ENCODE data around the gene ACADM. TPM values are rescaled to one million over a fixed set of nuclear protein-coding genes. Genes with fewer than 3 reads are reported as not detected.
A peak's percentile ranks its signal among the peaks of the same experiment; 100 is the strongest.
"Not testable (repeated sequence)": the region's sequence is repeated elsewhere in the genome, so short reads cannot be mapped to it uniquely, and the experiment has no call there.

The ACADM gene
- total RNA-seq, 2 experiments from 2014 or later, result 47.5 to 49.8 TPM

DNA sequence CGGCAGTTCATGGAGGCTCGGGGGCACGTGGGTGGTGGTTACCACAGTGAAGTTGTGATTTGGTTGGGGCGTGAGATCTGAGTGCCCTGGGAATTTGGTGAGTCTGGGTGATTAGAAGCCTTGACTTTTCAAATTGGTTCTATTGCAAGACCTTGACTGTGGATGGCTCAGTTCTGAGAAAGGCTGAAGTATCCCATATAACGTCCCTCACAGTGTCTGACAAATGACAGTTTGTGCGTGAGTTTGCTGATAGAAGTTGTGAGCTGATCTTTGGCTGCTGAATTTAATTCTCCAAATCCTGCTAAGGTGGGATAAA is 72.7 kb downstream of the ACADM start:
- POLR2A ChIA-PET, result interaction anchor here (0.9 to 4.3 kb wide), 3 partner anchors 10 to 68 kb away, joined by 3 to 52 read pairs (median 4); partner anchors contain the start of gene RABGGTB
- CTCF ChIA-PET, result no interaction called here
- Mint-ChIP-seq H3K27ac (peak overlapping the region; percentile 20), H3K4me1 (ENCODE audit: low read depth) (peaks cover 13% of the 10 kb centered on the region), H3K4me3 (no peak overlapping the region), H3K36me3 (ENCODE audit: low read depth) (peaks cover 49% of the 10 kb centered on the region), H3K9me3 (no peaks in the 10 kb centered on the region), H3K27me3 (no peaks in the 10 kb centered on the region)
- TF ChIP-seq, protein P1, sequence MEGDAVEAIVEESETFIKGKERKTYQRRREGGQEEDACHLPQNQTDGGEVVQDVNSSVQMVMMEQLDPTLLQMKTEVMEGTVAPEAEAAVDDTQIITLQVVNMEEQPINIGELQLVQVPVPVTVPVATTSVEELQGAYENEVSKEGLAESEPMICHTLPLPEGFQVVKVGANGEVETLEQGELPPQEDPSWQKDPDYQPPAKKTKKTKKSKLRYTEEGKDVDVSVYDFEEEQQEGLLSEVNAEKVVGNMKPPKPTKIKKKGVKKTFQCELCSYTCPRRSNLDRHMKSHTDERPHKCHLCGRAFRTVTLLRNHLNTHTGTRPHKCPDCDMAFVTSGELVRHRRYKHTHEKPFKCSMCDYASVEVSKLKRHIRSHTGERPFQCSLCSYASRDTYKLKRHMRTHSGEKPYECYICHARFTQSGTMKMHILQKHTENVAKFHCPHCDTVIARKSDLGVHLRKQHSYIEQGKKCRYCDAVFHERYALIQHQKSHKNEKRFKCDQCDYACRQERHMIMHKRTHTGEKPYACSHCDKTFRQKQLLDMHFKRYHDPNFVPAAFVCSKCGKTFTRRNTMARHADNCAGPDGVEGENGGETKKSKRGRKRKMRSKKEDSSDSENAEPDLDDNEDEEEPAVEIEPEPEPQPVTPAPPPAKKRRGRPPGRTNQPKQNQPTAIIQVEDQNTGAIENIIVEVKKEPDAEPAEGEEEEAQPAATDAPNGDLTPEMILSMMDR (IDR thresholded peaks at IDR 0.05), result no peak
- intact Hi-C loops (cut with micrococcal nuclease), result no loop called here
- ATAC-seq (no peak), DNase-seq (no peak)

DNA sequence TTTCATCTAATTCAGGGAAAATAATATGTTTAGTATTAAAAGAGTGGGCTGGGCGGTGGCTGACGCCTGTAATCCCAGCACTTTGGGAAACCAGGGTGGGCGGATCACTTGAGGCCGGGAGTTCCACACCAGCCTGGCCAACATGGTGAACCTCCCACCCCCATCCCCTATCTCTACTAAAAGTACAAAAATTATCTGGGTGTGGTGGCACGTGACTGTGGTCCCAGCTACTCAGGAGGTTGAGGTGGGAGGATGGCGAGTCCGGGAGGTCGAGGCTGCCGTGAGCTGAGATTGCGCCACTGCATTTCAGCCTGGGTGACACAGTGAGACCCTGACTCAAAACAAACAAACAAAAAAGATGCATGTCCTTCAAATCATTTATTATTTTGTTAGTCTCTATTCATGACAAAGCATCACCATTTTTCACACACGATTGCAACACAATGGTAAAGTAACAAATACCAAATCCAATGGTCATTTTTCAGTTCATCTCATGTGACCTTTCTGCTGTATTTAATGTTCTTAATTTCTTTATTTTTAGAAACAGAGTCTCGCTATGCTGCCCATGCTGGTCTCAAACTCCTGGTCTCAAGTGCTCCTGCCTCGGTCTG is 73.2 kb downstream of the ACADM start:
- TF ChIP-seq, protein P1 (IDR thresholded peaks at IDR 0.05), result no peak
- POLR2A ChIA-PET, result interaction anchor here (0.7 to 4.3 kb wide), 3 partner anchors 11 to 1646 kb away, joined by 3 to 52 read pairs (median 3); partner anchors contain the start of gene RABGGTB
- Mint-ChIP-seq H3K4me1 (ENCODE audit: low read depth) (peaks cover 9% of the 10 kb centered on the region), H3K27ac (peak overlapping the region; percentile 25), H3K36me3 (ENCODE audit: low read depth) (peaks cover 44% of the 10 kb centered on the region), H3K9me3 (no peaks in the 10 kb centered on the region), H3K4me3 (no peak overlapping the region), H3K27me3 (no peaks in the 10 kb centered on the region)
- no peak for DNase-seq
- CTCF ChIA-PET, result no interaction called here
- no peak for ATAC-seq
- intact Hi-C loops (cut with micrococcal nuclease), result no loop called here

DNA sequence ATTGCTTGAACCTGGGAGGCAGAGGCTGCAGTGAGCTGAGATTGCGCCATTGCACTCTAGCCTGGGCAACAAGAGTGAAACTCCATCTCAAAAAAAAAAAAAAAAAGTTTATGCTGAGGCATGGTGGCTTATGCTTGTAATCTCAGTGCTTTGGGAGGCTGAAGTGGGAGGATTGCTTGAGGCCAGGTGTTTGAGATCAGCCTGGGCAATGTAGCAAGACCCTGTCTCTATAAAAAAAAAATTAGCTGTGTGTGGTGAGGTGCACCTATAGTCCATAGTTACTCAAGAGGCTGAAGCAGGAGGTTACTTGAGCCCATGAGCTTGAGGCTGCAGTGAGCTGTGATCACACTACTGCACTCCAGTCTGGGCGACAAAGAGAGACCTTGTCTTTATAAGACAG is 77.0 kb downstream of the ACADM start:
- ChIA-PET POLR2A (interaction anchor here (1.9 kb wide), 1 partner anchor 15 kb away, joined by 4 read pairs; no protein-coding TSS in a partner anchor), CTCF (interaction anchor here (0.9 kb wide), 1 partner anchor 10 kb away, joined by 3 read pairs; no protein-coding TSS in a partner anchor)
- H3K4me1 Mint-ChIP-seq (ENCODE audit: low read depth); H3K4me3 Mint-ChIP-seq; intact Hi-C loops (cut with micrococcal nuclease); H3K27ac Mint-ChIP-seq; ATAC-seq; DNase-seq; H3K27me3 Mint-ChIP-seq; H3K9me3 Mint-ChIP-seq: not testable (repeated sequence)
- peaks cover 15% of the 10 kb centered on the region for H3K36me3 Mint-ChIP-seq (ENCODE audit: low read depth)

DNA sequence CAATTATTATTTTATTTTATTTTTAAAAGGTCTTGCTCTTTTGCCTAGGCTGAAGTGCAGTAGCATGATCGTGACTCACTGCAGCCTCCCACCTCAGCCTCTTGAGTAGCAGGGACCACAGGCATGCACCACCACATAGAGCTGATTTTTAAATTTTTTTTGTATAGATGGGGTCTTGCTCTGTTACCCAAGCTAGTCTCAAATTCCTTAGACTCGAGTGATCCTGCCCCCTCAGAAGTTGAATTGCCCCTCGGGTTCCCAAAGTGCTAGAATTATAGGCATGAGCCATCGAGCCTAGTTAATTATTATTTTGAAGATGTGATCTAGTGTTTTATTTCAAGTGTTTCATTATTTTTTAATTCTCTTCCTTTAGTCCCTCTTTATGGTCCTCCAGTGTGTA is 84.4 kb downstream of the ACADM start:
- POLR2A ChIA-PET, result interaction anchor here (1.1 kb wide), 1 partner anchor 14 kb away, joined by 3 read pairs; no protein-coding TSS in a partner anchor
- intact Hi-C loops (cut with micrococcal nuclease), result no loop called here

DNA sequence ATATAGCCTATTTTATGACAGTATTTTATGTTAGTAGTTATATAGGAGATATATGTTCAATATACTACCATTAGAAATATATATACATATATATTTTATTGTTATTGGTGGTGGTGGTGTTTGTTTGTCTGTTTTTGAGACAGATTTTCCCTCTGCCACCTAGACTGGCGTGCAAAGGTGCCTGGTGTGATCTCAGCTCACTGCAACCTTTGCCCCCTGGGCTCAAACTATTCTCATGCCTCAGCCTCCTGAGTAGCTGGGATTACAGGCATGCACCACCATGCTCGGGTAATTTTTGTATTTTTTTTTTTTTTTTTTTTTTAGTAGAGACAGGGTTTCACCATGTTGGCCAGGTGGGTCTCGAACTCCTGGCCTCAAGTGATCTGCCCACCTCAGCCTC is 85.6 kb downstream of the ACADM start:
- H3K27ac Mint-ChIP-seq; H3K4me1 Mint-ChIP-seq (ENCODE audit: low read depth); CTCF ChIA-PET; H3K4me3 Mint-ChIP-seq; H3K36me3 Mint-ChIP-seq (ENCODE audit: low read depth); intact Hi-C loops (cut with micrococcal nuclease); H3K9me3 Mint-ChIP-seq; POLR2A ChIA-PET; DNase-seq; H3K27me3 Mint-ChIP-seq; ATAC-seq: not testable (repeated sequence)

More for the DNA sequence above, 84.4 kb downstream of the ACADM start:
- Mint-ChIP-seq H3K36me3 (ENCODE audit: low read depth) (no peaks in the 10 kb centered on the region), H3K27ac (no peak overlapping the region), H3K4me1 (ENCODE audit: low read depth) (no peaks in the 10 kb centered on the region), H3K4me3 (no peak overlapping the region), H3K27me3 (no peaks in the 10 kb centered on the region), H3K9me3 (no peaks in the 10 kb centered on the region)
- no peak for ATAC-seq
- CTCF ChIA-PET, result no interaction called here
- TF ChIP-seq, protein P1 (IDR thresholded peaks at IDR 0.05), result no peak
- no peak for DNase-seq

DNA sequence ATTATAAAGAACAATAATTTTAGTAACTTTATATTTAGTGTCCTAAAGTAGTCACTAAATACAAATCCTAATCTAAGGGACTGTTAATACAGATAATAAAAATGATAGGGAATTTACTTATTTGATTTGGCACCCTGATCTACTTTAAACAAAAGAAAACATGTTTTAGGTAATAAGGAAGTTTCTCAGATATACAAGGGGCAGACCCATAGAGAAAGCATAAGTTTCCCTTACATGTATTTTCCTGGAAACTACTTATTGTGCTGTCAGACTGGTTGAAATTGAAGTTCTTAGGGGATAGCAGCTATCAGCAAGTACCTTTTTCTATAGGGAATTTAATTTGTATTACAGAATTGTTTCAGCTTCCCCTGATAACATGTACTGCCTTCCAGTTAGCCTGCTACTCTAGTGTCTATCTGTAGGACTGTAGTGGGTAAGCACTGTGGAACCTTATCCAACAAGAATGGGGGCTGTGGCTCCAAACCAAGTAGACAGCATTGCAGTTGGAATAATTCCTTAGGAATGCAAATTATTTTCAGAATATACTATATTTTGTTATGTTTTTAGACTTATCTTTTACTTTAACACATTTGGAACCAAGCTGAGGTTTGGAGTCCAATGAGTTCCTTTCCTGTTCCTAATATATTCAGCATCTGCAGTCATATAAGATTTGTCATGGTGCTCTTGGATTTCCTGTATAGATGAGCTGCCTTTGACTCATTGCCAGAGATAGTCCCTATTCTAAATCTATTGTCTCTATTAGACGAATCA is 86.9 kb downstream of the ACADM start:
- Mint-ChIP-seq H3K27me3 (no peaks in the 10 kb centered on the region), H3K36me3 (ENCODE audit: low read depth) (no peaks in the 10 kb centered on the region)

More for the DNA sequence above, 86.9 kb downstream of the ACADM start:
- no peak overlapping the region for H3K4me3 Mint-ChIP-seq
- CTCF ChIA-PET, result interaction anchor here (1.5 kb wide), 1 partner anchor 10 kb away, joined by 3 read pairs; no protein-coding TSS in a partner anchor
- H3K4me1 Mint-ChIP-seq (ENCODE audit: low read depth), result no peaks in the 10 kb centered on the region
- TF ChIP-seq, protein P1 (IDR thresholded peaks at IDR 0.05), result no peak
- DNase-seq (no peak), ATAC-seq (no peak)
- H3K9me3 Mint-ChIP-seq, result no peaks in the 10 kb centered on the region
- H3K27ac Mint-ChIP-seq, result no peak overlapping the region
- intact Hi-C loops (cut with micrococcal nuclease), result no loop called here
- POLR2A ChIA-PET, result no interaction called here
